Activated gamma-delta T cell treated with anti-CD3 and anti-CD28 coated beads, Interleukin-2, amount 50 U/mL, for 16 hours (primary cell): ENCODE data around the gene SLC4A3.

Experiments used
- DNase-seq: peaks from one replicate; pipeline ENCODE4 v3.0.0-alpha.2; 2020; ENCODE audit warnings: low read depth

Gene SLC4A3

GRCh38 chr2:219633276-219634065 is 6.0 kb downstream of the SLC4A3 start:
- no peak for DNase-seq

DNA sequence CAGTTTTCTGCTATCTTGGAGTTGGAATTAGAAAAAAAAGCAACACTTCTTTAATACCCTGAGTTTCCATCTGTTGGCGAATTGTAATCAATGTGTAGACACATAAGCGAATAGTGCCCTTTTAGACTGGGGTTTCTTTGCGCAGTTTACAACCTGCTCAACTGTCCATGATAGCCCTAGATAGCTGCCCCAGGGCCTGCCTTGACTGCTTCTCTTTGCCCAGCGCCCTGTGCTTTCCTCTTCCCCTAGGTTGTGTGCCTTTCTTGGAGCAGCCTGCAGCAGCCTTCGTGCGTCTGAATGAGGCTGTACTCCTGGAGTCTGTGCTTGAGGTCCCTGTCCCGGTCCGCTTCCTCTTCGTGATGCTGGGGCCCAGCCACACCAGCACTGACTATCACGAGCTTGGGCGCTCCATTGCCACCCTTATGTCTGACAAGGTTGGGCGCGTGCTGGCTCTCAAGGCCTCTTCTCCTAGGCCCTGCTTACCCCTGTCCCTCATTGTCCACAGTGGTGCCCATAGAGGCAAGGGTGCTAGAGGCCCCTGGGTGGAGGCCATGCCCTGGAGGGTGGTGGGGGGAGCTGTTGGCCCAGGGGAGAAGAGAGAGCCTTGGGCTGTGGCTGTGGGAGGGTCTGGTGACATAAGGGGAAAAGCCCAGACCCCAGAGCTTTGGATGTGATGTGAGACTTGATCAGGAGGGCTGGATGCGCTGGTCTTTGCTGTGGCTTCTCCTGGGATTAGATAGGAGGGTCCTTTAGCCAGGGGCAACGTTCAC is 6.9 kb downstream of the SLC4A3 start:
- DNase-seq, result no peak

DNA sequence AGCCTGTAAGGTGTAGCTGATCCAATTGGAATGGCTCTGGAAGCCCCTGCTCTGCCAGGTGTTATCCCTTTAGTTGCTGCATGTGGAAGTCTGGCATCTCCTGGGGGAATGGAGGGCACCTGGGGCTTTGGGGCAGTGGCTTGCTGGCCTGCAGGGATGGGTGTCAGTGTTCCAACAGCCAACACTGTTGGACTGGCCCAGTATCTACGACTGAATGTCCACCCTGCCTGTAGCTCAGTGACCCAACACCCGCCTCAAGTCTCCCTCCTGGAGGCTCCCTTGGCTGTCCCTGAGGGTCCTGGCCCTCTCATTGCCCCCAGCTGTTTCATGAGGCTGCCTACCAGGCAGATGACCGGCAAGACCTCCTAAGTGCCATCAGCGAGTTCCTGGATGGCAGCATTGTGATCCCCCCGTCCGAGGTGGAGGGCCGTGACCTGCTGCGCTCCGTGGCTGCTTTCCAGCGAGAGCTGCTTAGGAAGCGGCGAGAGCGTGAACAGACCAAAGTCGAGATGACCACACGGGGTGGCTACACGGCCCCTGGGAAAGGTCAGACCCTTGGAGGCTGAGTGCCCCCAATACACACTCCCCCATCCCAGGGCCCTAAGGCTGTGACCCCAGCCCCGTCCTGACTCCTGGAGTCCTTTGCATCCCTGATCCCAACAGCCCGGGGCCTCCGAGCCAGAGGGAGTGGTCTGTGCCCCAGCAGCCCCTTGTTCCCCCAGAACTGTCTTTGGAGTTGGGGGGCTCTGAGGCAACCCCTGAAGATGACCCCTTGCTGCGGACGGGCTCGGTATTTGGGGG is 7.7 kb downstream of the SLC4A3 start:
- DNase-seq, result no peak

GRCh38 chr2:219636144-219636915 is 8.9 kb downstream of the SLC4A3 start:
- no peak for DNase-seq

DNA sequence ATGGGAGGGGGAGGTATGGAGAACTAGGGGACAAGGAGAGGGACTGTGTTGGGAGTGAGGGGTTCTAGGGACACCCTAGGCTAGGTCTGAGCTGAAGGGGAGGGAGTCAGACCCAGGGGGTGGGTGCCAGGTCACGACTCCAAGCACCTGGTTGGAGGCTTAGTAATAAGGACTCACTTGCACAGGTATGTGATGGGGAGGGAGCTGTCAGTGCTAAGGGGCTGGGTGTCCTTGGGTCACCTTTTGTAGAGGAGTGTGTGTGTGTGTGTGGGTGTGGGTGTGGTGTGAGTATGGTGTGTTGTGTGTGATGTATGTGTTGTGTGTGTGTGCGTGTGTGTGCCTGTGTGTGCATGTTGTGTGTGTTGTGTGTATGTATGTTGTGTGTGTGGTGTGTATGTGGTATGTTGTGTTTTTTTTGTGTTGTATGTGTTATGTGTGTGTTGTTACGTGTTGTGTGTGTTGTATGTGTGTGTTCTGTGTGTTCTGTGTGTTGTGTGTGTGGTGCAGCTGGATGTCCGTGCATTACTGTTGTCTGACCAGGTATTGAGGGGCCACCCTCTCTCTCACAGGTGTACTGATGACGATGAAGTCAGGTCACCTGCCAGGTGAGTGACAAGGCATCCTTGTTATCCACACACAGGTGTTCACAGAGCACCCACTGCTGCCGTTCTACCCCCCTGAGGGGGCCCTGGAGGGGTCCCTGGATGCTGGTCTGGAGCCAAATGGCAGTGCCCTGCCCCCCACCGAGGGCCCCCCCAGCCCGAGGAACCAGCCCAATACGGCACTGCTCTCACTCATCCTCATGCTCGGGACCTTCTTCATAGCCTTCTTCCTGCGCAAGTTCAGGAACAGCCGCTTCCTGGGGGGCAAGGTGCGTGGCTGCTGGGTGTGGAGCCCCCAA is 9.8 kb downstream of the SLC4A3 start:
- DNase-seq, result no peak

GRCh38 chr2:219637842-219638185 is 10.4 kb downstream of the SLC4A3 start:
- DNase-seq, result no peak

GRCh38 chr2:219638217-219638947 is 11.0 kb downstream of the SLC4A3 start:
- DNase-seq, result no peak

GRCh38 chr2:219638948-219639755 is 11.7 kb downstream of the SLC4A3 start:
- no peak for DNase-seq

DNA sequence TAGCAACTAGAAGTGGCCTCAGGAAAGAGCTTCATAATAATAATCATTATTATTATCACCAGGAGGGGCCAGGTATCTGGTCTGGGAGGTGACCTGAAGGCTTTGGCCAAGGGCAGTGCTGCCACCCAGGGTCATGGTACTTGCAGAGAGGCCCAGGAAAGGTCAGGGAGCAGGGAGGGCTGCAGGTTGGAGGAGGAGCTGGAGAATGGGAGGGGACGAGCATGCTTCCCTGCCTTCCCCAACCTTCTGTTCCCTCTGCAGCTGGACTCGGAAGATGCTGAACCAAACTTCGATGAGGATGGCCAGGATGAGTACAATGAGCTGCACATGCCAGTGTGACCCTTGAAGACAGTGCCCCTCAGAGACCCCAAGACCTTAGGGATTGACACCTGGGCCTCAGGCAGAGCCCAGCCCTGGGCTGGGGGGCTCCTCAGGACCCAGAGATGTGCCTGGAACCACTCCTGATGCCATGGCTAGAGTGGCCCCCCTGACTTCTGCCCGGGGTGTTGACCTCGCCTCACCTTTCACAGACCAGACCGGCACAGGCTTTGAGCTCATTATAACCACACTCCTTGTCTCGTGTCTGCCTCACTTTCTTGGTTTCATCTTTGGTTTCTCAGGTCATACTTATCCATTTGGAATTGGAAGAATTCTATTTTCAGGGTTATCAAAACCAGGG is 14.1 kb downstream of the SLC4A3 start:
- no peak for DNase-seq

GRCh38 chr2:219642069-219642454 is 14.6 kb downstream of the SLC4A3 start:
- DNase-seq, result no peak

DNA sequence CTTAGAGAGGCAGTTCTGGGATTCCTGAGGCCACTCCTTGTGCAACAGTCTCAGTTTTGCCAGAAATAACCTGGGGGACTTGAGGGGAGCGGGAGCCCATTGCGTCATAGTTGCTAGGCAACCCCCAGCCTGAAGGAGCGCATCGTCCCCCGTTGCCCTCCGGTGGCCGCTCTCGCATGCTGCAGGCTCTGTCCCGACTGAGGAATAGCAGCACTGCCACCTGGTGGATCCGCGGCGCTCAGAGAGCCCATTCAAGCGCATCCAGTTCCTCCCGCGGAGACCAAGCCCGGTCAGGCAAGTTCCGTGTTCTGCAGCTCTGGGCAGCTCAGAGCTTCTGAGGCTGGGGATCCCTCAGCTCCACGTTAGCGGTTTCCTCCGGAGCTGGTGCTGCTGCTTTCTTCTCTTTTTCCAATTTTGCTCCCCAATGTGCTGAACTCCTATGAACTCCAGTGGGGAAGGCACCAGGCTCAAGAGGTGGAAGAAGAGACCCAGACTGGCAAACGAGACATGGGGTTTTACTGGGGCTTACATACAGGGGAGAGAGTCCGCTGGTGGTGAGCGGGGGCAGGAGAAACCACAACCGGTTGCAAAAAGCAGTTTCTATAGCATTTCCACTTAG is 15.1 kb downstream of the SLC4A3 start:
- peak; percentile 84 for DNase-seq

GRCh38 chr2:219643084-219643473 is 15.6 kb downstream of the SLC4A3 start:
- no peak for DNase-seq

- no peak for DNase-seq
These were observed 16.5 kb downstream of the SLC4A3 start for GRCh38 chr2:219643788-219644398.

- DNase-seq, result no peak
These were observed 17.5 kb downstream of the SLC4A3 start for GRCh38 chr2:219644801-219645480.

- no peak for DNase-seq
These were observed 18.4 kb downstream of the SLC4A3 start for GRCh38 chr2:219645631-219646527.

GRCh38 chr2:219648176-219648575 is 20.7 kb downstream of the SLC4A3 start:
- no peak for DNase-seq
